Adrenal gland (tissue), 12 donors: ENCODE measurements around the gene BCORL1. TPM values are rescaled to one million over a fixed set of nuclear protein-coding genes. Genes with fewer than 3 reads are reported as not detected.
A peak's percentile ranks its signal among the peaks of the same experiment; 100 is the strongest.

Experiments
- DNase-seq, 7 donors: peaks; one replicate each; pipeline ENCODE4 v3.0.0-alpha.2; 2019 to 2020
- H3K27ac ChIP-seq, 5 donors: fragments of 200-600 bp; sonication (generic) in 4 of 5; 1 replicate in 3 of 5; 2 replicates in 2 of 5; pipeline versions ENCODE4 v1.5.1 to v1.8.0; 2016 to 2020; ENCODE audit warnings: mild to moderate bottlenecking in 1 of 5
- H3K27me3 ChIP-seq: fragments of 200-600 bp; 2 replicates; pipeline ENCODE4 v1.8.0; 2021
- H3K36me3 ChIP-seq, 2 donors: fragments of 200-600 bp; replicated peaks in 1 of 2; 1 replicate in 1 of 2; 2 replicates in 1 of 2; pipeline versions ENCODE4 v1.5.1 to v1.8.0; 2018 to 2022
- H3K4me1 ChIP-seq, 2 donors: fragments of 200-600 bp; replicated peaks in 1 of 2; 1 replicate in 1 of 2; 2 replicates in 1 of 2; pipeline versions ENCODE4 v1.5.1 to v1.8.0; 2018 to 2021
- H3K4me3 ChIP-seq, 4 donors: fragments of 200-600 bp; sonication (generic) in 3 of 4; one replicate each; pipeline ENCODE4 v1.5.1; 2016 to 2018
- H3K9me3 ChIP-seq, 3 donors: fragments of 200-600 bp; sonication (generic) in 1 of 3; replicated peaks in 1 of 3; 1 replicate in 2 of 3; 2 replicates in 1 of 3; pipeline versions ENCODE4 v1.5.1 to v1.8.0; 2016 to 2021
- CTCF ChIP-seq, 6 experiments: fragments of 450-650 bp in 4 of 6; fragments of 200-600 bp in 2 of 6; sonication (generic) in 1 of 6; IDR thresholded peaks; 1 replicate in 5 of 6; 2 replicates in 1 of 6; pipeline versions ENCODE4 v1.5.1 to v1.8.0; 2016 to 2021; ENCODE audit warnings: antibody characterized with exemption in 6 of 6, mild to moderate bottlenecking in 2 of 6, moderate library complexity in 1 of 6
- POLR2A ChIP-seq, 2 donors: fragments of 450-650 bp; IDR thresholded peaks; one replicate each; pipeline ENCODE4 v1.6.1; 2017; ENCODE audit warnings: antibody characterized with exemption in 2 of 2, mild to moderate bottlenecking in 2 of 2, moderate library complexity in 1 of 2
- WGBS, 4 donors: extraction: QIAGEN DNeasy Blood & Tissue Kit in 2 of 4; methylation state at CpG; one replicate each; pipeline versions ENCODE4 v1.1.5 to v1.1.7; 2013 to 2017; 5-methylcytosine and 5-hydroxymethylcytosine counted together
- intact Hi-C, 2 donors: fragments of 100-400 bp; cut with DNase I; formaldehyde crosslinking; loops; one replicate each; pipeline versions ENCODE4 v1.14.1 to v1.15.0; 2022 to 2023
- polyA plus RNA-seq, 3 donors: library from polyadenylated mRNA; stranded (reverse); fragments of 200-250 nt in 2 of 3; fragments of 350-450 nt in 1 of 3; fragmentation: Illumina TruSeq in 1 of 3; extraction: RNeasy Lipid Tissue Mini Kit (QIAGEN cat#74804) in 1 of 3; gene quantifications; one replicate each; pipeline ENCODE4 v1.2.3, GENCODE V29; 2013 to 2014
- total RNA-seq, 9 donors: library from RNA; depleted of rRNA in 4 of 9; stranded (reverse); fragments of >200 nt in 4 of 9; fragments of 120-200 nt in 1 of 9; fragmentation: NEBNext Ultra II Directional in 1 of 9; extraction: Animal tissue kit (Norgen Biotek cat#: 25700) in 1 of 9; gene quantifications; one replicate each; pipeline versions ENCODE4 v1.1.0 to v1.2.4, GENCODE V29; 2013 to 2023
- donor health status: healthy with polysubstance abuse.
- donor health status: Bipolar disorder and iron deficiency.
- donor health status: DM: yes; HTN: yes; CAD: no.
- donor health status: DM: no; HTN: no; CAD: no.
- donor health status: DM: no; HTN: no; CAD: no.
- donor health status: DM: yes; HTN: yes; CAD: no.

The BCORL1 gene
- total and polyA plus RNA-seq, 12 donors, result 1.4 to 18.5 (median 7.0) TPM

- Histone ChIP-seq H3K9me3 (no peaks in the 10 kb centered on the region), H3K27me3 (no peaks in the 10 kb centered on the region), H3K4me3 (no peak overlapping the region), H3K4me1 (no peaks in the 10 kb centered on the region), H3K36me3 (peaks cover 0 to 34% of the 10 kb centered on the region in 2 donors), H3K27ac (no peak overlapping the region)
- no peak for DNase-seq
- TF ChIP-seq POLR2A (IDR thresholded peaks at IDR 0.05) (no peak), CTCF (IDR thresholded peaks at IDR 0.05) (no peak)
- intact Hi-C loops, result no loop called here
- 83 to 100% (median 89%) methylated on average over 1 to 5 of the region's 5 CpGs for WGBS, 4 donors
These were observed 65.0 kb downstream of the BCORL1 start for GRCh38 chrX:130047416-130047815.

GRCh38 chrX:130048686-130049222 lies 66.3 kb downstream of the BCORL1 start:
- Histone ChIP-seq H3K27ac (no peak overlapping the region), H3K4me1 (no peaks in the 10 kb centered on the region), H3K27me3 (peaks cover 6% of the 10 kb centered on the region), H3K36me3 (peaks cover 0 to 40% of the 10 kb centered on the region in 2 donors), H3K4me3 (no peak overlapping the region), H3K9me3 (no peaks in the 10 kb centered on the region)
- WGBS, 4 donors, result 78 to 94% (median 85%) methylated on average over 3 to 4 of the region's 4 CpGs
- TF ChIP-seq POLR2A (IDR thresholded peaks at IDR 0.05), result no peak
- TF ChIP-seq CTCF (IDR thresholded peaks at IDR 0.05), result no peak
- intact Hi-C loops, result no loop called here
- DNase-seq, result no peak

- peak in 1 of 7 donors; percentile 23 for DNase-seq
- no peak overlapping the region for H3K27ac ChIP-seq
- TF ChIP-seq CTCF (IDR thresholded peaks at IDR 0.05), result no peak
- no peak for TF ChIP-seq POLR2A (IDR thresholded peaks at IDR 0.05)
- no peak overlapping the region for H3K4me3 ChIP-seq
- H3K36me3 ChIP-seq, result peaks cover 0 to 40% of the 10 kb centered on the region in 2 donors
- 84 to 90% (median 86%) methylated on average over 5 to 8 of the region's 8 CpGs for WGBS, 4 donors
- H3K27me3 ChIP-seq, result peaks cover 8% of the 10 kb centered on the region
- no peaks in the 10 kb centered on the region for H3K9me3 ChIP-seq
- intact Hi-C loops, result loop anchor here in 1 of 2 donors (10.0 kb wide), 1 partner anchor 125 kb away; no protein-coding TSS in a partner anchor
- no peaks in the 10 kb centered on the region for H3K4me1 ChIP-seq
These were observed 67.4 kb downstream of the BCORL1 start for GRCh38 chrX:130049821-130050220.

- intact Hi-C loops, result loop anchor here in 1 of 2 donors (10.0 kb wide), 1 partner anchor 127 kb away; no protein-coding TSS in a partner anchor
- H3K4me1 ChIP-seq, result no peaks in the 10 kb centered on the region
- no peaks in the 10 kb centered on the region for H3K9me3 ChIP-seq
- H3K36me3 ChIP-seq, result peaks cover 0 to 35% of the 10 kb centered on the region in 2 donors
- TF ChIP-seq POLR2A (IDR thresholded peaks at IDR 0.05), result no peak
- TF ChIP-seq CTCF (IDR thresholded peaks at IDR 0.05), result no peak
- no peak for DNase-seq
- peaks cover 8% of the 10 kb centered on the region for H3K27me3 ChIP-seq
- H3K27ac ChIP-seq, result no peak overlapping the region
- WGBS, 4 donors, result 78 to 95% (median 85%) methylated on average over 8 to 12 of the region's 12 CpGs
- H3K4me3 ChIP-seq, result no peak overlapping the region
These were observed 68.9 kb downstream of the BCORL1 start for GRCh38 chrX:130051176-130051845.
